Peyer's patch (tissue), 4 donors: ENCODE measurements around the gene ZNF774. TPM values are rescaled to one million over a fixed set of nuclear protein-coding genes. Genes with fewer than 3 reads are reported as not detected.
A peak's percentile ranks its signal among the peaks of the same experiment; 100 is the strongest.

Experiments used
- DNase-seq, 3 donors: peaks; one replicate each; pipeline ENCODE4 v3.0.0-alpha.2; 2017 to 2019
- H3K27ac ChIP-seq, 4 donors: fragments of 200-600 bp; sonication (generic); one replicate each; pipeline ENCODE4 v1.5.1; 2016 to 2019
- H3K27me3 ChIP-seq, 2 donors: fragments of 200-600 bp; sonication (generic); one replicate each; pipeline ENCODE4 v1.5.1; 2019
- H3K36me3 ChIP-seq, 3 donors: fragments of 200-600 bp; sonication (generic); one replicate each; pipeline ENCODE4 v1.5.1; 2016 to 2019
- H3K4me1 ChIP-seq, 4 donors: fragments of 200-600 bp; sonication (generic); one replicate each; pipeline ENCODE4 v1.5.1; 2016 to 2019
- H3K4me3 ChIP-seq, 4 donors: fragments of 200-600 bp; sonication (generic); 1 replicate in 3 of 4; 2 replicates in 1 of 4; pipeline ENCODE4 v1.5.1; 2016 to 2019; ENCODE audit warnings: mild to moderate bottlenecking in 1 of 4
- H3K9me3 ChIP-seq, 4 donors: fragments of 200-600 bp; sonication (generic); one replicate each; pipeline ENCODE4 v1.5.1; 2016 to 2019; ENCODE audit warnings: mild to moderate bottlenecking in 1 of 4
- CTCF ChIP-seq, 6 experiments: fragments of 450-650 bp in 4 of 6; fragments of 200-600 bp in 2 of 6; sonication (generic) in 1 of 6; IDR thresholded peaks; one replicate each; pipeline ENCODE4 v1.5.1; 2017 to 2019; ENCODE audit warnings: antibody characterized with exemption in 6 of 6, mild to moderate bottlenecking in 3 of 6, moderate library complexity in 1 of 6
- POLR2A ChIP-seq, 2 donors: fragments of 450-650 bp; IDR thresholded peaks; one replicate each; pipeline ENCODE4 v1.5.1; 2017; ENCODE audit warnings: antibody characterized with exemption in 2 of 2, mild to moderate bottlenecking in 2 of 2, moderate library complexity in 2 of 2
- total RNA-seq, 4 donors: library from RNA; depleted of rRNA; stranded (reverse); fragments of >200 nt; gene quantifications; one replicate each; pipeline ENCODE4 v1.1.0, GENCODE V29; 2016

ZNF774 gene
- total RNA-seq, 4 donors from 2014 or later = 4.0 to 11.7 (median 8.7) TPM

GRCh38 chr15:90381515-90381914, 29.4 kb downstream of the ZNF774 start:
- Histone ChIP-seq H3K36me3 (no peaks in the 10 kb centered on the region), H3K27ac (no peak overlapping the region), H3K9me3 (peaks cover 0 to 15% (median 4%) of the 10 kb centered on the region in 4 donors), H3K27me3 (no peaks in the 10 kb centered on the region), H3K4me1 (no peaks in the 10 kb centered on the region), H3K4me3 (no peak overlapping the region)
- TF ChIP-seq POLR2A (IDR thresholded peaks at IDR 0.05) = no peak
- TF ChIP-seq CTCF (IDR thresholded peaks at IDR 0.05) = no peak
- no peak for DNase-seq

GRCh38 chr15:90382320-90382719, 30.2 kb downstream of the ZNF774 start:
- no peak overlapping the region for H3K27ac ChIP-seq
- no peaks in the 10 kb centered on the region for H3K27me3 ChIP-seq
- H3K4me3 ChIP-seq = no peak overlapping the region
- H3K9me3 ChIP-seq = peaks cover 0 to 15% (median 4%) of the 10 kb centered on the region in 4 donors
- H3K36me3 ChIP-seq = no peaks in the 10 kb centered on the region
- no peaks in the 10 kb centered on the region for H3K4me1 ChIP-seq
- TF ChIP-seq POLR2A (IDR thresholded peaks at IDR 0.05) = no peak
- TF ChIP-seq CTCF (IDR thresholded peaks at IDR 0.05) = no peak
- DNase-seq = no peak

- DNase-seq = no peak
- Histone ChIP-seq H3K36me3 (peaks cover 0 to 7% (median 0%) of the 10 kb centered on the region in 3 donors), H3K27ac (no peak overlapping the region), H3K4me3 (no peak overlapping the region), H3K9me3 (no peaks in the 10 kb centered on the region), H3K4me1 (peaks cover 0 to 20% (median 8%) of the 10 kb centered on the region in 4 donors), H3K27me3 (no peaks in the 10 kb centered on the region)
- TF ChIP-seq POLR2A (IDR thresholded peaks at IDR 0.05) = no peak
These were observed 34.1 kb downstream of the ZNF774 start for GRCh38 chr15:90386221-90386620.

GRCh38 chr15:90387534-90388461, 35.7 kb downstream of the ZNF774 start, which contains the start of gene IQGAP1:
IQGAP1 (plus strand) TSS chr15:90388242; CDS start chr15:90388342, 100 bp downstream.
- Histone ChIP-seq H3K4me3 (peak within 1 kb of the TSS; percentile 73 to 100 (median 88)), H3K27ac (peak within 1 kb of the TSS; percentile 92 to 100 (median 98)), H3K27me3 (no peaks in the 10 kb centered on the region), H3K36me3 (peaks cover 0 to 11% (median 0%) of the 10 kb centered on the region in 3 donors), H3K9me3 (no peaks in the 10 kb centered on the region), H3K4me1 (peaks cover 0 to 28% (median 11%) of the 10 kb centered on the region in 4 donors)
- DNase-seq = peak; percentile 97 to 99 (median 98)
- TF ChIP-seq POLR2A (IDR thresholded peaks at IDR 0.05) = peak; percentile 92
- no peak for TF ChIP-seq CTCF (IDR thresholded peaks at IDR 0.05)

- peak; percentile 64 to 80 (median 80) for DNase-seq
- Histone ChIP-seq H3K27me3 (no peaks in the 10 kb centered on the region), H3K27ac (peak overlapping the region; percentile 92 to 100 (median 98)), H3K36me3 (peaks cover 0 to 11% (median 0%) of the 10 kb centered on the region in 3 donors), H3K9me3 (no peaks in the 10 kb centered on the region), H3K4me3 (peak overlapping the region; percentile 73 to 100 (median 88)), H3K4me1 (peaks cover 0 to 37% (median 11%) of the 10 kb centered on the region in 4 donors)
- TF ChIP-seq POLR2A (IDR thresholded peaks at IDR 0.05) = no peak
- TF ChIP-seq CTCF (IDR thresholded peaks at IDR 0.05) = no peak
These were observed 36.6 kb downstream of the ZNF774 start for GRCh38 chr15:90388462-90389380.
